Activated T-cell treated with anti-CD3 and anti-CD28 coated beads for 1 hour (primary cell): ENCODE results near the gene KRTAP10-10.
"Not testable (repeated sequence)": the region's sequence is repeated elsewhere in the genome, so short reads cannot be mapped to it uniquely, and the experiment has no call there.

ENCODE experiments used
- DNase-seq: peaks from one replicate; pipeline ENCODE4 v3.0.0-alpha.2; 2020; ENCODE audit warnings: low read depth

The KRTAP10-10 gene

DNA sequence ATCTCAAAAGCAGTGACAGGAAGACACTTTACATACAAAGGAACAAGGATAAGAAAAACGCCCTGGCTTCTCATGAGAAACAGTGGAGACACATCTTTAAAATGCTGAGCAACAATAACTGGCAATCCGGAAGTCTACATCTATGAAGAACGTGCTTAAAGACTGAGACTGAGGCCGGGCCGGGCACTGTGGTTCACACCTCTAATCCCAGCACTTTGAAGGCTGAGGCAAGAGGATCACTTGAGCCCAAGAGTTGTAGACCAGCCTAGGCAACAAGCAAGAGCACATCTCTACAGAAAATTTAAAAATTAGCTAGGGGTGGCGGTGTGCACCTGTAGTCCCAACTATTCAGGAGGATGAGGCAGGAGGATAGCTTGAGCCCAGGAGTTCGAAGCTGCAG, 46.9 kb downstream of the KRTAP10-10 start:
- no peak for DNase-seq

DNA sequence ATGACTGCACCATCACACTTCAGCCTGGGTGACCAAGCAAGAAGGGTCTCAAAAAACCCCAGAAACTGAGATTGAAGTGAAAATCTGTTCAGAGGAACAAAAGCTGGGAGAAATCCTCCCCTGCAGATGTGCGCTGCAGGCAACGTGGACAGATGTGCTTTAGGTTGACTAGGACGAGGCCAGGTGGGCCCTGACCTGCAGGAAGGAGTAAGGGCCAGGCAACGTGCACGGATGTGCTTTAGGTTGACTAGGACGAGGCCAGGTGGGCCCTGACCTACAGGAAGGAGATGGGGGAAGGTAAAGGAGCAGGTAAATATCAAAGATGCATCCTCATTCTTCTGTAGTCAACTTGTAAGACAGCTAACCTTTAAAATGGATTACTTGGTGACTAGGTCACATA, 47.3 kb downstream of the KRTAP10-10 start:
- no peak for DNase-seq

DNA sequence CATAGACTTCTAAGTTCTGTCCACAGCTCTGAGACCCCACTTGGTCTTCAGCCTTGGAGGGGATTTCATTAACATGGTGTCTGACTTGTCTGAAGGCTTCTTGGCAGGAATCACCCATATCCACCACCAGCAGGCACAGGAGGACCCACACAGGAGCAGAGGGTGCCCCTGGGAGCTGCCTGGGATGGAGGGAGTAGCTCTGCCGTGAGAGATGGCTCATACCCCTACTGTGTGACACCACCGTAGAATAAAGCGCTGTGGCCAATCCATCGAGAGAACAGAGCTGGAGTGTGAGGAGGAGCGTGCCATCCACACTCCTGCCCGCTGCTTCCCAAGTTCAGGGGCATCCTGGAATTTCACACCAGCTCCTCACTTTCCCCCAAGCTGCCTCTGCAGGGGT, 47.9 kb downstream of the KRTAP10-10 start:
- not testable (repeated sequence) for DNase-seq

DNA sequence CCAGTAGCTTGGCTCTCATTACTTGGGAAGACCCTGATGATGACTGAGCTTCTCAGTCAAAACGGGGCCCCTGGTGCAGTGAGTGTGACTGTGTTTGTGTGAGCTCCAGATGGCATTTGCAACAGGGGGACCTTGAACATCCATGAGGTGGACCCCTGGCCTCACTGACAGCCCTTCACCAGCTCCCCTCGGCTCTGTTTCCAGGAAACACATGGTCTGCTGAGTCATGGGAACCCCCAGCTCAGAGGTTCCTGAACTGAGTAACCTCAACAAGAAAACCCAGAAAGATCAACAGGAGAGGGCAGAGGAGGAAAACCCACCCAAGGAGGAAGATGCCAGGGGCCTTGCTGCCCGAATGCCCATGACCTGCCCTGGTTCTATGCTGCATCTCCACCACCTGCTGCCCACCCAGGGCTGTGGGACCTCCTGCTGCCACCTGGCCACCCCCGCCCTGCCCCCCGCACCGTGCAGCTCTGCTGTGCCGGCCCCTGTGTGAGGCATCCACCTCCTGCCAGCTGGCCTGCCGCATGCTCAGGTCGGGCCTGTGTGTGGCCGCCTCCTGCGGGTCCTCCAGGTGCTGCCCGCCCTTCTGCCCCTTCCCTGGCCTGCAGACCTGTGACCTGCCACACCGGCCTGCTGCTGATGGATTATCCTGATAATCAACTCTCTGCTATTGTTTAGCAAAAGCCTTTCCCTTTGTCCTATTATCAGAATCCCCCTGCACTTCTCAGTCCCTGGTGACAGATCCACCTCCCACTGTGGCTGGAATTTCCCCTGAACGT, 49.0 kb downstream of the KRTAP10-10 start:
- DNase-seq, result no peak

DNA sequence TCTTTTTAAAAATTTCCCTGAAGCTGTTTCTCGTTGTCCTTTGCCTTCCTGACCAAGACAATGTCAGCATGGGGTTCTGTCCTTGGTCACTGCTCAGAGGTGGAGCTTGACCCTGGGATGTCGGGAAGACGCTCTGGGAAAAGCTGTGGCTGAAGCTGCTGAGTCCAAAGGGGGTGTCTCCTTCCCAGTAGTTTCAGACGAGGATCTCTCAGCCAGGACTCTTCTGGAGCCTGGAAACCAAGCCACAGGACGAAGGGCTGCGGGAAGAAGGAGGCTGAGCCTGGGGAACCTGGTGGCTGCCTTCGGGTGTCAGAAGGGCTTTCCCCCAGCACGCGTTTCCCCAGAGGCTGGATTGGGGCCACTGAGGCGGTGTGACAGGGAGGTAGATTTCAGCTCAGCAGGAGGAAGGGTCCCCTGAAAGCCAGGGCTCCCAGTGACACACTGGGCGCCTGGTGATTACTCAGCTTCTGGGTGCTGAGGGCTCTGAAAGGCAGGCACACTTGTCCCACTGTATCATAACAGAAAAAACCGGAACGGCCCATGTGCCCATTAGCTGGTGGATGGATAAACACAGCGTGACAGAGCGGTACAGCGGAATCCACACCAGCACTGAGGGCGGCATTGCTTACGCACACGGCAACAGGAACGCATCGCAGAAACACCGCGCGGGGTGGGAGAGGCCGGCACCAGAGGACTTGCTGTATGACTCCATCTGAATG, 49.8 kb downstream of the KRTAP10-10 start:
- DNase-seq, result no peak

DNA sequence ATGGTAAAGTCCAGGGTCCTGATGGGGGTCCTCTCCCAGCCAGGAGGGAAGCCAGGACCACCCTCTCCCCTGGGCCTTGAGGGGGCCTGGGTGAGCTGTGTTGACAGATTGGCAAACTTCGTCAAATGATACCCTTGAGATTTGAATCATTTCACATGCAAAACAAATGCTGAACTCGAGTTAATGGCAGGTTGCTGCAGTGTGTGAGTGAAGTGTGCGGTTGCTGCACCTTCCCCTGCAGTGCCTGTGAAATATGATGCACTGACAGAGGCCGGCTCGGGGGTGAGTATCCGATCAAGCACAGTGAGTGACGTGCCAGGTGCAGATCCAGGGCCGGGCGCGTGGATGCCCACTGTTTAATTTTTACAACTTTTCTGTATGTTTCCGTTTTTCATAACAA, 50.5 kb downstream of the KRTAP10-10 start:
- DNase-seq, result no peak
